Pulmonary artery endothelial cell (primary cell): ENCODE data around the gene NHSL2. TPM values are rescaled to one million over a fixed set of nuclear protein-coding genes. Genes with fewer than 3 reads are reported as not detected.
"Not testable (repeated sequence)": the region's sequence is repeated elsewhere in the genome, so short reads cannot be mapped to it uniquely, and the experiment has no call there.

Source experiments
- DNase-seq: peaks from one replicate; pipeline ENCODE4 v3.0.0-alpha.2; 2011; ENCODE audit warnings: low read depth, low spot score
- total RNA-seq: library from RNA; depleted of rRNA; stranded (reverse); fragments of >200 nt; gene quantifications from 2 replicates; pipeline ENCODE4 v1.2.3, GENCODE V29; 2014

NHSL2 gene
- 21.2 and 22.0 TPM in 2 replicates for total RNA-seq

- no peak for DNase-seq
Observed at GRCh38 chrX:71910643-71910985, at the start of gene NHSL2. Gene NHSL2, plus strand, starts transcription at chrX:71910845.

- no peak for DNase-seq
Observed at GRCh38 chrX:71867680-71868079, 43.0 kb upstream of the NHSL2 start.

- DNase-seq = not testable (repeated sequence)
Observed at GRCh38 chrX:71869566-71869965, 41.1 kb upstream of the NHSL2 start.

- no peak for DNase-seq
Observed at GRCh38 chrX:71870208-71871098, 40.2 kb upstream of the NHSL2 start.

- DNase-seq = no peak
Observed at GRCh38 chrX:71871367-71871766, 39.3 kb upstream of the NHSL2 start.

GRCh38 chrX:71872542-71873458 is 37.8 kb upstream of the NHSL2 start:
- no peak for DNase-seq

- DNase-seq = no peak
Observed at GRCh38 chrX:71873459-71873833, 37.2 kb upstream of the NHSL2 start.

- not testable (repeated sequence) for DNase-seq
Observed at GRCh38 chrX:71876841-71877240, 33.8 kb upstream of the NHSL2 start.

- no peak for DNase-seq
Observed at GRCh38 chrX:71885099-71885498, 25.5 kb upstream of the NHSL2 start.

- DNase-seq = no peak
Observed at GRCh38 chrX:71895607-71896006, 15.0 kb upstream of the NHSL2 start.

GRCh38 chrX:71906144-71906543 is 4.5 kb upstream of the NHSL2 start:
- DNase-seq = no peak

GRCh38 chrX:71908387-71908786 is 2.3 kb upstream of the NHSL2 start:
- no peak for DNase-seq

GRCh38 chrX:71909956-71910355 is 689 bp upstream of the NHSL2 start:
- DNase-seq = no peak

- DNase-seq = no peak
Observed at GRCh38 chrX:71910986-71911730, 513 bp downstream of the NHSL2 start.

GRCh38 chrX:71911731-71912050 is 1.0 kb downstream of the NHSL2 start:
- no peak for DNase-seq

- DNase-seq = no peak
Observed at GRCh38 chrX:71912156-71912555, 1.5 kb downstream of the NHSL2 start.

- DNase-seq = no peak
Observed at GRCh38 chrX:71913156-71913950, 2.7 kb downstream of the NHSL2 start.

GRCh38 chrX:71917621-71918343 is 7.1 kb downstream of the NHSL2 start:
- no peak for DNase-seq

- DNase-seq = no peak
Observed at GRCh38 chrX:71919431-71919830, 8.8 kb downstream of the NHSL2 start.

- DNase-seq = no peak
Observed at GRCh38 chrX:71919886-71920285, 9.2 kb downstream of the NHSL2 start.
